ENCODE data around the gene INKA1.

Gene INKA1

DNA sequence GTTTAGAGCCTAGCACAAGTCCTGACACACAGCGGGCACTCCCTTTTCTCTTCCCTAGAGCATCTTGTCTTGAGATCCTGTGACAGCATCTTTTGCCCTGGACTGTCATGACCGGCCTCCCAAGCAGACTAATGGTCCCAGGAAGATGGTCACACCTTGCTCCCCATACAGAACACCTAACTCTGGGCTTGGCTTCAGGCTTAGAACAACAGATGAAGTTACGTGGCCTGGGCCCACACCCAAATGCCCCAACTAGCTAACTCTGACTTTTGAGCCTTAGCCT, 15.9 kb upstream of the INKA1 start:
- DNase-seq, result no peak

DNA sequence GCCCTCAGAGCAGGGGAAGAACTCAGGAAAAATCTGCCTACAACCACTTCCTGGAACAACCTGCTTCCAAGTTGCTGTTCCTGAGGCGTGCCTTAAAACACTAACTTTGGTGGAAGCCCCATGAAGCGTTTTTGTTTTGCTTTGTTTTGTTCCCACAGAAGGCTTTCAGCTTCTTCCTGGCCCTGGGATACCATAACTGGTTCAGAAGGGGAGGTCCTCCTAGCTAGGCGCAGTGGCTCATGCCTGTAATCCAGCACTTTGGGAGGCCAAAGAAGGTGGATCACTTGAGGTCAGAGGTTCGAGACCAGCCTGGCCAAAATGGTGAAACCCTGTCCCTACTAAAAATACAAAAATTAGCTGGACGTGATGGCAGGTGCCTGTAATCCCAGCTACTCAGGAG, 15.5 kb upstream of the INKA1 start:
- no peak for DNase-seq

DNA sequence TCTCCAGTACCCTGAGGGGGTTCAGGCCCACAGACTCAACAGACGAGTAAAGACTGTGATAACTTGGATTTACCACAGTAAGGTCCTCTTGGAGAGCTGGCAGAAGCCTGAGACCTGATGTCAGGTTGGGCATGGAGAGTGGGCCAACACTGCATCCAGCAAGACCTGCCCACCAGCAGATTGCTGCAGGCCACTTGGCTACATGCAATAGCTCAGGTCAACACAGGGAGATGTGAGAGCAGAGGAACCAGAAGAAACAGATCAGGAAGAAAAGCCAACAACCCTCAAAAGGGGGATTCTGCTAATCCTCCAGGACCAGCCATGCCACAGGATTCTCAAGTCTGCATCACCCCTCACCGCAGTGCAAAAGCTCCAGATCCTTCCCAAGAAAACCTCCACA, 15.0 kb upstream of the INKA1 start:
- DNase-seq, result no peak

DNA sequence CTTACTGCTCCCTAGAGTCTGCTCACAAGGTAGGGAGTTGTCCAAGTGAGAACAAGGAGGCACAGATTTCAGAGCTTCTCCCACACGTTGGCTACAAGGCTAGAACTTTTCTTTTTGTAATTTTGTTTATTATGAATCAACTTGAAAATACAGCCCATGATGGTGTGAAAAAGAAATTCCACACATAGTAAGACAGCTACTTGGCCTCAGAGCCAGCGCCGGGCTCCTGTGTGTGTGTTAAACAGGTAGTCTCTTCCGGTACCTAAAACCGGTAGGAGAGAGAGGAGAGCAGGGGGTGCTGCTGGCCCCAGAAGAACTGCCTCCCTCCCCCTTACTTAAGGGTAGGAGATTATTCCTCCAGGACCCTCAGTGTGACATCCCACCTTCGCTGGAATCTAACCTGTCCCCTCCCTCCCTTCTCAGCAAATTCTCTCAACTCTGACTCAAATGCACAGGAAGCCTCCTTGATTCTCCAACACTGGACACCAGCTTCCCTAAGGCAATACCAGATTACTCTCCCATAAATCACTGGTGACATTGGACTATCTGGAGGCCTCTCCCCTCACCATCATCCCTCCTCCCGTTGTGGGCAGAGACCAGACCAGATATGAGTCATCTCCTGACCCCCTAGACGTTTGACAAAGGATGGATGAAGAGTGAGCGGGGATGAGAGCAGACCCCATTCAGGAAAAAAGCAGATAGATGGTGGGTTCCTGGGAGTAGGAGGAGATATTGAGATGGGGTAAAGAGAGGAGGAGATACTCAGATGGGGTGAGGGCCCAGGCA, 12.2 kb upstream of the INKA1 start:
- no peak for DNase-seq

DNA sequence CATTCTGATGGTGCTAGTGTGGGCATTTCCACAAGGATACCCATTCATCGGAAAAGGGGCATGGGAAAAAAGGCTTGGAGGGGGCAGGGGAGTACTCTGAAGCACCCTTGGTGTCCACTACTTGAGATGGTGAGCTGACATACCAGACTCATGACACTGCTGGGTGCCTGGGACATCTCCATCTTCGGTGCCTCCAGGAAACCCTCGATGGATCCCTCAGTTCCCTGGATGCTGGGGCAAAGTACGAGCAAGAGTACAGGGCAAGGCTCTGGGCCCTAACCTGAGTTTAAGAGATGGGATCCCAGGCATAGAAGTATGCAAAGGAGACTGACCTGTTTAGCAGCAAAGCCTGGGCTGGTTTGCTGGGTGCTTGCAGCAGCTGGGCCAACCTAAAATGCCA, 11.5 kb upstream of the INKA1 start:
- no peak for DNase-seq

DNA sequence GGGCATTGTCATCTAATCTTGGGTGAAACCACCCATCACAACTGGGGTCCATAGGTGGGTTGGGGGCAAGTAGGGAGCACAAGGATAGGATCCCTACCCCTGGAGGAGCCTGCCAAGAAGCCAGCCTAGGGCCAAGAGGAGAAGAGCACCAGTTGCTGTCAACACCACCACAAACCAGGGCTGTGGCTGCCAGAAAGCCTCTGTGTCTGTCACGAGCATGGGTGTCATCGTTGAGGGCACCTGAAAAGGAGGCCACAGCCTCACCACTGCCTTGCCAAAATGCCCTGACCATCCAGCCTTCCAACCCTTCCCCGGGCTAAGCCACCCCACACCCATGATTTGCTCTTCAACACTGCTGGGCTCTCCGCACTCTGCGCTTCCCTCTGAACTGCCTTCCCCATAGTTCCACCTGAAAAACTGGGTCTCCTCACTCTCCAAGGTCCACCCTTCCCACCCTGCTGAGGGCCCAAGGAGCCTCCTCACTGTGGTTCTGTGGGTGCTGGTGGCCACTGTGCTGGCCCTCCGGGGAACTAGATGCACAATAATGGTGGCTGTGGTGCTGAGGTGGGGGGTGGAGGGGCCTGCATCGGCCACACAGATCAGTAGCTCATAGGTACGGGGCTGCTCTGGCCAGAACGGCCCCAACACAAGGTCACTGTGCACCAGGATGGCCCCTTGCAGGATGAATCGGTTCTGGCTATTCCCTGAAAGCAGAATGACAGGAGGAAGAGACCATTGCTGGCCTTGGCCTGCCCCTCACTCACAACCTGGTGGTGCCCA, 10.5 kb upstream of the INKA1 start:
- no peak for DNase-seq

DNA sequence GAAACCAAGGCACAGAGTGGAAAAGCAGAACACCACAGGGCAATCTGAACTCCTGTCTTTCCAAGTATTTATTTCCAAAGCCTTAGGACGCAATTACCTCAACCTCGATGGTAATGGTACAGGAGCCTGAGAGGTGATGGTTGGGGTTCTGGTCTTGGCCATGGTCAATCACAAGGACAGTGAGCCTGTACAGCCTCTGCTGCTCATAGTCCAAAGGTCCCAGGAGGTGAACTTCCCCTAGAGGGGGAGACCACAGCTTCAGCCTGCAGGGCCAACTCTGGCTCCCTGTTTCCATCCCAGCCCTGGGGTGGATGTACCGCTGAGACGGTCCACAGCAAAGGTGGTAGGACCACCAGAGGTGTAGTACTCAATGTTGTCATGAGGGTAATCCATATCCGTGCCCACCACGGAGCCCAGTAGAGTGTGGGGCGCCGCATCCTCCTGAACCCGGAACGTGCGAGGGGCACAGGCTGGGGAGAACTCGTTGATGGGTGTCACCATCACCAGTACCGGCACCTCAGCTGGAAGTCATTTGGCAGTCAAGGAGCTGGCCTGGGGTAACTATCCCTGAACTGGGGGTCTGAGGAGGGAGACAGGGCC, 9.5 kb upstream of the INKA1 start:
- no peak for DNase-seq

DNA sequence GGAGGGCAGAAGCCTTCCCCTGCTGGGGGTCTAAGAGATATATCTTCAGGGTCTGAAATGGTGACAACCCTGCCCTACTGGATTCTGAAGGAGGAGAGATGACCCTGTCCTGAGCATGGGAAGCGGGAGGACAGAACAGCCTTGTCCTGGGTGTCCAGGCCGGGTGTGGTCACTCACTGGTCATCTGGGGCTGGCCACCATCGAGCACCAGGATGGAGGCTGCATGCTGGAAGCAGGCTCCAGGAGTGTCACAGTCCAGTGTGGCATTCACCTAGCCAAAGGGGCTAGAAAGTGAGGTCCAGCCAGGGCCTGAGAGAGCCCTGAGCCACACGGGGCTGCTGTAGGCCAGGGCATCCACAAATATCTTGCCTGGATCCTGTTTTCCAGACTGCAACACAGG, 8.6 kb upstream of the INKA1 start:
- no peak for DNase-seq

DNA sequence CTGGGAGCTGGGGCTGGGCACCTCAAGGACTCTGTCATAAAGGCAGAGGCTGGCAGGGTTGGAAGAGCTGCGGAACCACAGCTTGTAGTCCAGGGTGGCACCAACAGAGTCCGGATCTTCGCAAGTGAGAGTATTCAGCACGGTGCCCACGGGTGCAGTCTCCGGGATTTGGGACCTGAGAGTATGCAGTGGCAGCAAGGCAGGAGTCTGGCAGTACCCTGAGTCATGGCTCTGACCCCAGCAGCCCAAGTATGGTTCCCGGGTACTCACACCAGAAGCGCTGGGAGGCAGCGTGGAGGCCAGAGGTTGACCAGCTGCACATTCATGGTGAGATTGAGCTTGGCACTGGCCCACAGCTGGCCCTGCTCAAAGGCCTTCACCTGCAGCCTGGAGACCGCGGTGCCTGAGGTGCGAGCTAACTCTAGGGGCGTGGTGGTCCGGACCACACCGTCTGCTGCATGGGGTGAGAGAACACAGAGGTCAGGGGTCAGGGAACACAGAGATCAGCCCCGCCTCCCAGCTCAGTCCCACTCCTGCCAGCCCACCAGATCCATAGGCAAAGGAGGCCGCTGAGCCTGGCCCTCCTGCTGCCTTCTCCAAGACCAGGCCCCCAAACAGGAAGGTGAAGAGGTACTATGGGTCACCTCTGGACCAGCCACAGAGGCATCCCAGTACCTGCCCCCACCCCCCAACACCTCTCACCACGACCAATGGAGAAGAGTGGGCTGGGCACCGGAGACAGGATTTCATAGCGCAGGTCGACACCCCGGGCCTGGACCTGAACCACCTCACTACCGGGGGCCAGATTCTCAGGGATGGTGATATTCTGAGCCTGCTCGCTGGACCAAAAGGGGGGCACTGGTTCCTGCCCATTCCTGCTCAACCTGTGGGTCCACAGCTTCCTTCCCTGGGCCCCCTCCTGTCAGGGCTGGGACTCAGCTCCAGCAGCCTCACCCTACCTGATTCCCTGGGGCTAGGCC, 7.8 kb upstream of the INKA1 start:
- DNase-seq, result no peak

DNA sequence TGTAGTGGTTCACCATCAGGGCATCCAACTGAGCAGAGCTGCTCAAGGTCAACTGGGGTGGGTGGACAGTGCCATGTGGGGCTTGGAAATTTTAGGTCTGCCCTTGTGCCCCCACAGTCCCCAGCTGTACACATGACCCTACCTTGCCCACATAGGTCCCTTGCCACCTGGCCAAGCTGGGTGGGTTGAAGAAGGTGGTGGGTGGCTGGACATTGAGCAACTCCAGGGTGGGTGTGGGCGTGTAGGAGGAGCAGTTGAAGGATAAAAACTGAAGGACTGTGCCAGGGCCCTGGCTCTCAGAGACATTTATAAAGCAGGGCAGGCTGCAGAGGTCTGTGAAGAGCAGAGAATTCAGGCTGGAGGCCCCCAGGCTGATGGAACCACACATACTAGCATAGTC, 4.0 kb upstream of the INKA1 start:
- no peak for DNase-seq

DNA sequence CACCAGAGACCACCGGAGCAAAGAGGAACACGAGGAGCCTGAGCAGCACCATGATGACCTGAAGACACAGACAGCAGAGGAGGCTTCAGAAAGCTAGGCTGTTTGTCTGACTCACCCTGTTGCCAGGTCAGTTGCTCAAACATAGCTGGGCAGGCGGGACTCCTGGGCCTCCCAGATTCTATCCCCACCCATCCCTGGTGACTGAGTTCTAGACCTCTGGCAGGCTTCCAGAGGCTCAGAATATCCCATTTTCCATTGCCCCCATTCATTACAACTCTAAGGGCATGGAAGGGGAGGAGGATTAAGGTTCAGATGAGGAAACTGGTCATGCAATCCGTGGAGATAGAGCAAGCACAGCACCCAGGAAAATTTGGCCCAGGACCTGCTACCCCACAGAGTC, 3.3 kb upstream of the INKA1 start, which contains the start of gene CDHR4:
Gene CDHR4, minus strand, starts transcription at position 113 of the 400 bp plus-strand sequence. Its CDS starts 61 bp downstream, at position 52.
- no peak for DNase-seq

DNA sequence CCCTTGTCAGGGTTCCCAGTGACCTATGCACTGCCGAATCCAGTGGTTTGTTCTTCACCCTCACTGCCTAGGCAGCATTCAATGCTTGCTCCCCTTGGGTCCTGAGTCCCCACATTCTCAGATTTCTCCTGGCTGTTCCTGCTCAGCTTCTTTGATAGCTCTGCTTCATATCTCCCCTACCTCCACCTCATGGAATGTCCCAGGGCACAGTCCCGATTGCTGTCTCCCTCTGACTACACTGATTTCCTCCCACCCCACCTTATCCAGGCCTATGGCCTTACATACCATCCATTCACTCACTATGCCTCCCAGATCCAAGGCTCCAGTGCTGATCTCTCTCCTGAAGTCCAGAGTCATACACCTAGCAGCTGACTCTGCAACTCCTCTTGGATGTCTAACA, 1.9 kb upstream of the INKA1 start:
- no peak for DNase-seq

DNA sequence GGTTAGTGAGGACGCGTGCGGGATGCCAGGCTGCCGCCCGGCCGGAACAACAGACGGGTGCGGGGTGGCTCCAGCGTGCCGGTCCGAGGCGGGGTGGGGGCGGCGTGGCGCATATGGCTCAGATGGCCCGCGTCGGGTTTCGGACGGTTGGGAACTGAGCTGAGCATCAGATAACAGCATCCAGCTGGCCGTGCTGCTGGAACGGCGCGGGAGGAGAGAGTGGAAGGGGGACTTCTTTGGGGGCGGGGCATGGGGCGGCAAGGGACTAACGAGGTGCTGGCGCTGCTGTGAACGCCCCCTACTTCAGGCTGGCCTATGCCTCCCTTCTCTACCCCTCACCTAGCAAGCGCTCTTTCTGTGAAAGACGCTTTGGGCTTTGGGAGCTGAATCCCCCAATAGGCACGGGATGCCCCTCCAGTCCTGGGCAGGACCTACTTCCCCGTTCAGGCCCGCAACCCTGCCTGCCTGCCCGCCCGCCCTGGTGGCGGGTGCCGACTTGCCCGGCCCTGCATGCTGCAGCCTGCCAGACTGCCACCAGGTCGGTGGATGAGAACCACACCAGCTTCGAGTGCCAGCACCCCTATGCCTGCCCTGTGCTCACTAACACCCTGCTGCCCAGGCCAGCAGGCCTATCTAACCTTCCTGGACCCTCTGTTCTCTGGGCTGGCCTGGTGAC, 542 bp downstream of the INKA1 start:
- DNase-seq, result peak; percentile 33 to 40

DNA sequence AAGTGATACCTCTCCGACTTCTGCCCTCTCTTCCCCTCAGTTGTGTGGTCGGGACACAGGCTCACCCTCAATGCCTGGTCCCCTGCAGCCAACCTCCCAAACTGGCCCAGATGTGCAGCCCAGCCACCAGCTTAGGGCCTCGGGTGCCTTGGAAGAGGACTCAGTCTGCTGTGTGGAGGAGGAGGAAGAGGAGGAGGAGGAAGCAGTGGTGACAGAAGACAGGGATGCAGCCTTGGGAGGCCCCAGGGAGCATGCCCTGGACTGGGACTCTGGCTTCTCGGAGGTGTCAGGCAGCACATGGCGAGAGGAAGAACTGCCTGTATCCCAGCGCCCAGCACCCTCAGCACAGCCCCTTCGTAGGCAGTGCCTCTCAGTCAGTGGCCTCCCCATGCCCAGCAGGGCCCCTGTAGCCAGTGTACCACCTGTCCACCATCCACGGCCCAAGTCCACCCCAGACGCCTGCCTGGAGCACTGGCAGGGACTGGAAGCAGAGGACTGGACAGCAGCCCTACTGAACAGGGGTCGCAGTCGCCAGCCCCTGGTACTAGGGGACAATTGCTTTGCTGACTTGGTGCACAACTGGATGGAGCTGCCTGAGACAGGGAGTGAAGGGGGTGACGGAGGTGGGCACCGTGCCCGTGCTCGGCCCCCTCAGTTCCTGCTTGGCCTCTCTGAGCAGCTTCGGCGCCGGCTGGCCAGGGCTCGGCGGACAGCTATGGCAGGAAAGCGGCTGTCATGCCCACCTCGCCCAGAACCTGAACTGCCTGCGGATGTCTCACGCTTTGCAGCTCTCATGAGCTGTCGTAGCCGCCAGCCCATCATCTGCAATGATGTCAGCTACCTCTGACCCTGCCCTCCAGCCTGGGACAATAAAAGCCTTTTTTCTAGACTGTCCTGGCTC, 1.3 kb downstream of the INKA1 start:
- peak in 1 of 2 donors; percentile 11 for DNase-seq

DNA sequence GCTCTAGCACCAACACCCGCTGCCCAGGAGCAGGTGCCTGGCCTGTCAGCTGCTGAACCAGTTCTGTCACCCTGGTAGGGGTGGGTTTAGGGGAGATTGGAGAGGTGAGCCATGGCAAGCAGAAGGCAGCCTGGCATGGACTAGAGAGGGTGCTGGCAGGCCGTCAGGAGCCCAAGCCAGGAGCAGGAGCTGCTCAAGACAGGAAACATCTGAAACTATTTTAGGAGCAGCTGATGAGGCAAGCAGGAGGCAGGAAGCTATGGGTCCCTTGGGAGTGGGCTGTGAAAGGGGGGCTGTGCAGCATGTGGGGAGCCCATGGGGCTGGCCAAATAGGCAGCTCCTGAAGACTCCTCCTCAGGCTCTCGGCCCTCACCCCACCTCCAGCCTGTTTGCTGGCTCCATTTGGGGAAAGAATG, 2.3 kb downstream of the INKA1 start:
- DNase-seq, result peak in 1 of 2 donors; percentile 62

DNA sequence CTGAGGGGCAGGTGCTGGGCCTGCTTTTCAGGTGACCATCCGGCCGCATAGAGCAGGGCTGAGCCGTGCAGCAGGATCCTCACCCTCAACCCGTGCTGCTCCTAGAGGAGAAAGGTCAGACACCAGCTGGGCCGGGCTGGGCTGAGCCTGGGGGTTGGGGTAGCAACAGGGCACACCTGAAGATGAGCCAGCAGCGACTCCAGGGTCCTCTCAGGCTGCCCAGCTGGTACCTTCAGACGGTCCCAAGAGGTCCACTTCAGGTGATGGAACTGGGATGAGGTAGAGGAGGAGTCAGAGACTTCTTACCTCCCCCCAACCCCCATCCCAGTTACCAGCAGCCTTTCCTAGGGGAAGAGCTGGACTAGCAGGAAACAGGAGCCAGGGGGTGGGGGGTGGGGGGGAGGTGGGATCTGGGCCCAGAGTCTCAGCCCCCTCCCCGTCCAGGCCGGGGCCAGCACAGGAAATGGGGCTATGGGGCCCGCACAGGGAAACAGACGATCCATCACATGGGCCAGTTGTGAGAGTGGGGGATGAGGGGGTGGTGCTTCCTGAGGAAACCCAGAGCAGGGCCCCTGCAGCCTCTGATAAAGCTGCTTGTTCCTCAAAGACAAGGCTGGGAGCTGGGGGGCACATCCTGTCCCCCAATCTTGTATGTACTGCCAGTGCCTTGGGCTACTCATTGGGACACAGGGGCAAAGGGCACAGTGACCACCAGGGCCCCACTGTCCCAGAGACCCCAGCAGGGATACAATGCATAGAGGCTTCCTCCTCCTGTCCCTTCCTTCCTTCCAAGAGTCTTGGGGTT, 3.0 kb downstream of the INKA1 start:
- peak in 1 of 2 donors; percentile 42 for DNase-seq

DNA sequence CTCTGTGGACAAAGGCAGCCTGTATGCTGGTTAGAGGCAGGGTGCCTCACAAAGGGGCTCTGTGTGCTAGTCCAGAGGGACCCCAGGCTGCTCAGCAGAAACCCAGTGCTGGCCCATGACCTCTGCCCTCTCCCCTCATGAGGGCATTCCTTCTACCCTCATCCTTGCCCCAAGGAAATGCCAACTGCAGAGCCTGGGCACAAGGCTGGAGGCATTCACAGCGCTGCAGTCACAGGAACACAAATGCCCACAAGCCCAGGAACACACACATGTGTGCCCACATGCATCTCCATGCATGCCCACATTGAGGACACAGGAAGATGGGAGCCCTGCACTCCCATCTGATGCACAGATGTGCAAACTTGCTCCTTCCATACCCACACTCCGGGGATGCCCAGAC, 3.8 kb downstream of the INKA1 start:
- no peak for DNase-seq

DNA sequence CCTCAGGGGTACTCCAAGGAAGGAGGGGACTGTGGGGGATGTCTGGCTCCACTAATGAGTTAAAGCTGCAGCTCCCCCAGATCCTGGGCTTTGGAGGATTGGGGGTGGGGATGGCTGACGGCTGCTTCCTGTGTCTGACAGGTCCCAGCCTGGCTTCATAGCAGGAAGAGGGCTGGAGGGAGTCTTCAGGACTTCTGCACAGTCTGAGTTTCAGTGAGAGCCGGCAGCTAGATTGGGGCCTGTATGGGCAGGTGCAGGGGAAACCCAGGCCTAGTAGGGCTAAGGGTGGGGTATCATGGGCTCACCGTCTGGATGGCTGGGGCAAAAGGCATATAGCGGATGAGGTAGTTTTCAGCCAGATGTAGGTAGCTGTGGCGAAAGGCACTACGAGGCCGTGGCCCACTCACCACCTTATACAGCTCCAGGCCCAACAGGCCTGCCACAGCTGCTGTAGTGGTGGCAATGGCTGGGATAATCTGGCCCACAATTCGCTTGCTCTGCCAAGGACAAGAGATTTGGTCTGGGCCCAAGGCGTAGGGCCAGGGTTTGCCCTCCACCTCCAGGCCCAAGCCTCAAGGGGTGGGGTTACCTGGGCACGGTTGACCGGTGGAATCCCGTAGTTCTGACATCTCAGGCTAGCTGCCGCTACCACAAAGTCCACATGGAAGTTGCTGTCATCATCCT, 4.5 kb downstream of the INKA1 start:
- peak in 1 of 2 donors; percentile 12 for DNase-seq

DNA sequence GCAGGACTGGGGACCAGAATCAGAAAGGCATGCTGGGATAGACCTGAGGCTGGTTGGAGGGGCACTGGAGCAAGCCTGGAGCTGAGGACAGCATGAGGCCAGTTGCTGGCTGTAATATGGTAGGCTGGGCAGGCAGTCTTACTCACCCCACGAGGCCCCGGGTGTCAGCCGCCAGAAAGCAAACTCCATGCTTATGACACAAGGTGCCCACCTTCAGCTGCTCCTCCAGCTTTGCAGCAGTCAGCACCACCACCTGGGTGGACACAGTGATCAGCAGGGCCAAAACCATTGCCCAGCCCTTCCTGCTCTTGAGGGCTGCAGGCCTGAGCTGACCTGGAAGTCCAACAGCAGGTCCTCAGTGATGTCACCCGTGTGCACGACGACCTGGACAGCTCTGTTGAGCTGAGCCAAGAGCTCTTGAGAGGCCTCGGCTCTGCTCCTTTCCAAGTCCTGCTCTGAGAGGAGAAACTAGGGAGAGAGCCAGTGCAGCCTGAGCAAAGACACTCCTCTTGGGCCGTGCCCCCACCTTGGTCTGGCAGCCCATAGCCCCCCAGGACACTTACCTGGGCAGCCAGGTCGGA, 9.9 kb downstream of the INKA1 start:
- no peak for DNase-seq

All from CD4-positive, alpha-beta T cell treated with Interleukin-1 beta for 1 hour (primary cell).